GM18861 (cell line): ENCODE measurements around the gene SNED1.

Experiments
- ATAC-seq: cut with Tn5 transposase; IDR thresholded peaks from one replicate; pipeline ENCODE4 v1.9.1; 2021; ENCODE audit not compliant: unreplicated experiment

SNED1 gene

GRCh38 chr2:241123816-241124536 is 125.6 kb downstream of the SNED1 start:
- ATAC-seq, result no peak

- ATAC-seq, result no peak
Measured at GRCh38 chr2:241125626-241126025, 127.2 kb downstream of the SNED1 start.

GRCh38 chr2:241126201-241126611 is 127.8 kb downstream of the SNED1 start:
- ATAC-seq, result no peak

- no peak for ATAC-seq
Measured at GRCh38 chr2:241126771-241127202, 128.4 kb downstream of the SNED1 start.

GRCh38 chr2:241128266-241128665 is 129.8 kb downstream of the SNED1 start:
- ATAC-seq, result no peak

- ATAC-seq, result no peak
Measured at GRCh38 chr2:241129086-241129871, 130.9 kb downstream of the SNED1 start.

GRCh38 chr2:241130316-241130715 is 131.9 kb downstream of the SNED1 start:
- ATAC-seq, result no peak

- no peak for ATAC-seq
Measured at GRCh38 chr2:241131531-241131930, 133.1 kb downstream of the SNED1 start.

- ATAC-seq, result no peak
Measured at GRCh38 chr2:241132538-241133435, 134.4 kb downstream of the SNED1 start.

- no peak for ATAC-seq
Measured at GRCh38 chr2:241133436-241133820, 135.0 kb downstream of the SNED1 start.

- no peak for ATAC-seq
Measured at GRCh38 chr2:241134711-241135110, 136.3 kb downstream of the SNED1 start.

- no peak for ATAC-seq
Measured at GRCh38 chr2:241135737-241136136, 137.3 kb downstream of the SNED1 start.

GRCh38 chr2:241136191-241136590 is 137.8 kb downstream of the SNED1 start:
- no peak for ATAC-seq

- ATAC-seq, result no peak
Measured at GRCh38 chr2:241136661-241137260, 138.3 kb downstream of the SNED1 start.

- no peak for ATAC-seq
Measured at GRCh38 chr2:241137276-241138190, 139.1 kb downstream of the SNED1 start.

- no peak for ATAC-seq
Measured at GRCh38 chr2:241138471-241138870, 140.1 kb downstream of the SNED1 start.

GRCh38 chr2:241139531-241140444 is 141.4 kb downstream of the SNED1 start:
- no peak for ATAC-seq

GRCh38 chr2:241140445-241140840 is 142.0 kb downstream of the SNED1 start:
- no peak for ATAC-seq
